Omental fat pad (tissue), 4 donors: Measurements from ENCODE around the gene RAP1GDS1. TPM values are rescaled to one million over a fixed set of nuclear protein-coding genes. Genes with fewer than 3 reads are reported as not detected.

Experiments
- ATAC-seq: fragments of 150-250 bp; one replicate; pipeline ENCODE4 v1.9.1; 2016; ENCODE audit warnings: mild to moderate bottlenecking, moderate library complexity; ENCODE audit not compliant: low FRiP score
- DNase-seq: peaks from one replicate; pipeline ENCODE4 v3.0.0-alpha.2; 2019; ENCODE audit warnings: low spot score
- total RNA-seq, 4 donors: library from RNA; depleted of rRNA; stranded (reverse); fragments of >200 nt; gene quantifications; one replicate each; pipeline ENCODE4 v1.1.0, GENCODE V29; 2016
- TF ChIP-seq, protein P1 (sequence below), 3 donors: fragments of 450-650 bp; IDR thresholded peaks; one replicate each; pipeline ENCODE4 v1.5.1; 2016 to 2017; ENCODE audit warnings: antibody characterized with exemption in 3 of 3, mild to moderate bottlenecking in 3 of 3, moderate library complexity in 2 of 3

The RAP1GDS1 gene
- total RNA-seq, 4 donors from 2014 or later = 21.3 to 45.1 (median 34.3) TPM

DNA sequence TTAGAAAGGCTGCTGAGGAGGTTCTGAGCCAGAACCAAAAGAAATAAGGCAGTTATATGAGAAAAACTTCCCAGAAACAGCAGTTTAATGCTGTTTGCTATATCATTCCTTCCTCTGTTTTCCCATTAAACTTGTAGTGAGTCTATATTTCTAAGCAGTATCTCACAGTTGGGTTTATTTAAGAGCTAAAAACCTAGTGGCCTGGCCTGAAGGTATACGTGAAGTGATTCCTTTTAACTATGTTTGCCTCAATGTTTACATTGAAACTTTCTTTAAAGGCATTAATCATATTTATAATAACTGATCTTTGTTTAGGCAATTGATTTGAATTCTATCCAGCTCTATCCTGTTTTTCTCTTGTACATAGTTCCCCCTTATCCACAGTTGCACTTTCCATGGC, 19.1 kb upstream of the RAP1GDS1 start:
- no peak for DNase-seq
- TF ChIP-seq, protein P1, sequence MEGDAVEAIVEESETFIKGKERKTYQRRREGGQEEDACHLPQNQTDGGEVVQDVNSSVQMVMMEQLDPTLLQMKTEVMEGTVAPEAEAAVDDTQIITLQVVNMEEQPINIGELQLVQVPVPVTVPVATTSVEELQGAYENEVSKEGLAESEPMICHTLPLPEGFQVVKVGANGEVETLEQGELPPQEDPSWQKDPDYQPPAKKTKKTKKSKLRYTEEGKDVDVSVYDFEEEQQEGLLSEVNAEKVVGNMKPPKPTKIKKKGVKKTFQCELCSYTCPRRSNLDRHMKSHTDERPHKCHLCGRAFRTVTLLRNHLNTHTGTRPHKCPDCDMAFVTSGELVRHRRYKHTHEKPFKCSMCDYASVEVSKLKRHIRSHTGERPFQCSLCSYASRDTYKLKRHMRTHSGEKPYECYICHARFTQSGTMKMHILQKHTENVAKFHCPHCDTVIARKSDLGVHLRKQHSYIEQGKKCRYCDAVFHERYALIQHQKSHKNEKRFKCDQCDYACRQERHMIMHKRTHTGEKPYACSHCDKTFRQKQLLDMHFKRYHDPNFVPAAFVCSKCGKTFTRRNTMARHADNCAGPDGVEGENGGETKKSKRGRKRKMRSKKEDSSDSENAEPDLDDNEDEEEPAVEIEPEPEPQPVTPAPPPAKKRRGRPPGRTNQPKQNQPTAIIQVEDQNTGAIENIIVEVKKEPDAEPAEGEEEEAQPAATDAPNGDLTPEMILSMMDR (IDR thresholded peaks at IDR 0.05) = no peak
- ATAC-seq = no peak

DNA sequence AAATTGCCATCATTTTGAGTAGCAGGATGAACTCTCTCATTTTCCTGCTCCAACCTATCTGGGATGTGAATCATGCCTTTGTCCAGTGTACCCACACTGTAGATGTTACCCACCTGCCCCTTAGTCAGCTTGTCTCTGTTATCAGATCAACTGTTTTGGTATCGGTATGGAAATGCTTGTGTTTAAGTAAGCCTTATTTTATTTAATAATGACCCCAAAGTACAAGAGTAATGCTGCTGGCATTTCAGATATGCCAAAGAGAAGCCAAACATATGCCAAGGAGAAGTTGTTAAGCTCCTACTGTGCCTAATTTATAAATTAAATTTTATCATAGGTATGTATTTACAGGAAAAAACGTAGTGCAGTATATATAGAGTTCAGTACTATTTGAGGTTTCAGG, 18.6 kb upstream of the RAP1GDS1 start:
- DNase-seq (no peak), ATAC-seq (no peak)
- TF ChIP-seq, protein P1 (IDR thresholded peaks at IDR 0.05) = no peak

DNA sequence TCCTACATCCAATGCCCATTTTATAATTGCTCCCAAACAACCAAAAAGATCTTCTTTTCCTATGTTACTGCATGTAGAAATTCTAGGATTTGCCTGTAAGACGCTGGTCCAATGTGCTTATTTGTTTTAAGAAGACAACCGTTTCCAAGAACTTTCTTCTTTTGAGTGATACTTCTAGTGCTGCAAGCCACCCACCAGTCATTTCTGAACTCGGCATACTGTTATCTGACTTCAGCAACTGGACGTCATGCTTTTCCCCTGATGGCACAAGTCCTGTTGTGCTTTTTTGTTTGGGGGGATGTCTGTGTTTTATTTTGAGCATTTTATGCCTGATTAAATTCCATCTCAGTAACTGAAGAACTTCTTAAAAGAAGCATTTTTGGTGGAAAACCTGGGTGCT, 16.0 kb upstream of the RAP1GDS1 start:
- DNase-seq (no peak), ATAC-seq (no peak)
- TF ChIP-seq, protein P1 (IDR thresholded peaks at IDR 0.05) = no peak

DNA sequence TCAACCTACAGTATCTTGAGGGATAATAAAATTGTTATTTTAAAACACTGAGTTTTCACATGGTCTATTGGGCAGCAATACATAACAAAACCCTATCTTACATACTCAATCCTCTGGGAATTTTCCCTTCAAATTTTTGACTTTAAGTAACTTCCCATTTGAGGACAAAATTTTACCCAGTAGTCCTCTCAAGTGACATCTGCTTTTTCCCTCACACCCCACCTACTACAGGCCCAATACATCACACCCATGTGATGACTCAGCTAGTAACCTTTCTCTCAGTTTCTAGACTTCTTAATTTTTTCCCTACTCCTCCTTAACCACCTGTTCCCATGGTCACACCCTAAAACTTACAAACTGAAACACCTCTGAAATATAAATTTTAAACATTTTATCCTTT, 12.2 kb upstream of the RAP1GDS1 start:
- ATAC-seq (no peak), DNase-seq (no peak)
- TF ChIP-seq, protein P1 (IDR thresholded peaks at IDR 0.05) = no peak

DNA sequence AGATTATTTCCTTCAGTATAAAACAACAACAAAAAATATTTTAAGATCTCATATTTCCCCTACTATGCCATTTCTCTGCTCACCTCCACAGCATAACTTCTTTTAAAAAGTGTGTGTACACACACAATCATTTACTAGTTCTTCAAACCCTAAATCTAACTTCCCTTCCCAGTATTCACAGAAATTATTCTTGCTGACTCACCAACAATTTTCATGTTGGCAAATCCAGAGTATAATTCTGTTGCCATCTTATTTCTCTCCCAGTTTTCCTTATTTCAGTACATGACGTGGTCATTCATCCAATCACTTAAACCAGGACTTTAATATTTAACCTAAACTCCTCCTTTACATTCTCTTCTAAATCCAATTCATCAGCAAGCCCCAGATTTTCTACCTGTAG, 11.4 kb upstream of the RAP1GDS1 start:
- TF ChIP-seq, protein P1 (IDR thresholded peaks at IDR 0.05) = no peak
- ATAC-seq (no peak), DNase-seq (no peak)

DNA sequence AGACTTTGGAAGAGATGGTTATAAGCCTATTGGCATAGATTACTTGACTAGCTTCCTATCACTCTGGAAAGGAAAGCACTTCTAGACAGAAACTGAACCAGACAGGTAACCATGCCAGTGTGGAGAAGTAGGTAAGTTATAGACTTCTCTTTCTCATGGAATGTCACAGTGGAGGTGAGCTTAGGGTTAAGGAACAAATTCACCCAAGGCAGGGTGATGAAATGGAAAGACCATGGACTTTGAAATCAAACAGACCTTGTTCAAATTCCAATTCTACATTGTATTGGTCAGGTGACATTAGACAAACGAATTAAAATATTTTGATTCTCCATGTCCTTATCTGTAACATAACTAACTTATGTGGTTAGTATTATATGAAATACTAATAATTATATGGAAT, 7.7 kb upstream of the RAP1GDS1 start:
- ATAC-seq = no peak
- DNase-seq = no peak
- TF ChIP-seq, protein P1 (IDR thresholded peaks at IDR 0.05) = no peak

DNA sequence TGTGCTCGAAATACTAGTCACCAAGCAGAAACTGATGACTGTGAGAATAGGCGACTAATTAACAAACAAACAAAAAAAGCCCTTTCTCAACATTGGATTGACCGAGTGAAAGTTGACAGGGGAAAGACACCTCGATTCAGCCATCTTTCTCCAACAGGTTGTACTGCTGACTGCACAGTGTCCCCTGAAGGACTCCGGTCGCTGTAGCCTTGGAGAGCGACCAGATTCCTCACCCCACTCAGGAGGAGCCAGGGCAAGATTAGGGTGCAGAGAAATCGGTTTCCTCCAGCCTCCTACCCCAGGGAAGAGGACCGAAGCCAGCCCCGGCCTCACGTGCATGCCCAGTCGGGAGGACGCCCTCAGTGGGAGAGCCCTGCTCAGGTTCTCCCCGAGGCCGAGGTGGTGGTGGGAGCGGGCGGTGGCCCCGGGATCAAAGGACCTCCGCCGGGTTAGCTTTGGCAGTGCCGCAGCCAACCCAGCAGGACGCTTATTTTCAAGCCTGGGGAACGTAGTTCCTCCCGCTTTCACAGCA, 1.1 kb upstream of the RAP1GDS1 start:
- TF ChIP-seq, protein P1 (IDR thresholded peaks at IDR 0.05) = no peak
- ATAC-seq (peak; percentile 29), DNase-seq (no peak)
